NT2/D1 (cell line): Measurements from ENCODE around the gene JPT2.

Experiments
- DNase-seq: peaks from one replicate; pipeline ENCODE4 v3.0.0-alpha.2; 2011; ENCODE audit warnings: low read depth, low spot score
- H3K27me3 ChIP-seq: 2 replicates; pipeline ENCODE4 v1.6.0; 2011; ENCODE audit warnings: mild to moderate bottlenecking; ENCODE audit not compliant: insufficient read length, insufficient read depth
- H3K36me3 ChIP-seq: 2 replicates; pipeline ENCODE4 v1.6.1; 2011; ENCODE audit warnings: mild to moderate bottlenecking, low read length, mixed read lengths; ENCODE audit not compliant: insufficient read depth, insufficient read length
- H3K4me1 ChIP-seq: 2 replicates; pipeline ENCODE4 v1.5.1; 2011; ENCODE audit not compliant: insufficient read depth, insufficient read length
- H3K4me3 ChIP-seq: 2 replicates; pipeline ENCODE4 v1.5.1; 2011; ENCODE audit warnings: low read depth; ENCODE audit not compliant: insufficient read length
- H3K9ac ChIP-seq: 2 replicates; pipeline ENCODE4 v1.6.0; 2011; ENCODE audit warnings: low read depth; ENCODE audit not compliant: insufficient read length
- H3K9me3 ChIP-seq: 2 replicates; pipeline ENCODE4 v1.5.1; 2011; ENCODE audit warnings: mild to moderate bottlenecking, low read length; ENCODE audit not compliant: insufficient read depth
- SUZ12 ChIP-seq: IDR thresholded peaks from 2 replicates; pipeline ENCODE4 v1.6.1; 2011; ENCODE audit not compliant: insufficient read length, insufficient read depth; ENCODE audit errors: extremely low read depth
- YY1 ChIP-seq: IDR thresholded peaks from 2 replicates; pipeline ENCODE4 v1.6.1; 2011; ENCODE audit not compliant: insufficient read length, insufficient read depth
- ZNF274 ChIP-seq: IDR thresholded peaks from 2 replicates; pipeline ENCODE4 v1.6.1; 2011; ENCODE audit warnings: mild to moderate bottlenecking, low read depth, low read length

JPT2 gene

GRCh38 chr16:1651974-1652312, 26.1 kb upstream of the JPT2 start:
- no peaks in the 10 kb centered on the region for H3K27me3 ChIP-seq
- no peak for DNase-seq
- H3K4me1 ChIP-seq, result no peaks in the 10 kb centered on the region
- TF ChIP-seq YY1 (no peak), SUZ12 (no peak), ZNF274 (no peak)
- no peaks in the 10 kb centered on the region for H3K9me3 ChIP-seq
- no peak overlapping the region for H3K4me3 ChIP-seq
- H3K36me3 ChIP-seq, result peaks cover 56% of the 10 kb centered on the region
- no peak overlapping the region for H3K9ac ChIP-seq

- Histone ChIP-seq H3K4me1 (no peaks in the 10 kb centered on the region), H3K9me3 (no peaks in the 10 kb centered on the region), H3K36me3 (peaks cover 67% of the 10 kb centered on the region), H3K9ac (no peak overlapping the region), H3K4me3 (no peak overlapping the region), H3K27me3 (no peaks in the 10 kb centered on the region)
- TF ChIP-seq YY1, result no peak
- no peak for TF ChIP-seq SUZ12
- no peak for TF ChIP-seq ZNF274
- no peak for DNase-seq
Measured at GRCh38 chr16:1653023-1653422, 25.1 kb upstream of the JPT2 start.

GRCh38 chr16:1654505-1655268, 23.4 kb upstream of the JPT2 start:
- H3K9ac ChIP-seq, result no peak overlapping the region
- no peaks in the 10 kb centered on the region for H3K4me1 ChIP-seq
- no peaks in the 10 kb centered on the region for H3K9me3 ChIP-seq
- TF ChIP-seq SUZ12 (no peak), ZNF274 (no peak), YY1 (no peak)
- DNase-seq, result no peak
- no peaks in the 10 kb centered on the region for H3K27me3 ChIP-seq
- peaks cover 81% of the 10 kb centered on the region for H3K36me3 ChIP-seq
- H3K4me3 ChIP-seq, result no peak overlapping the region

GRCh38 chr16:1655269-1655807, 22.7 kb upstream of the JPT2 start:
- no peak for DNase-seq
- no peak overlapping the region for H3K9ac ChIP-seq
- H3K4me3 ChIP-seq, result no peak overlapping the region
- H3K36me3 ChIP-seq, result peaks cover 87% of the 10 kb centered on the region
- H3K9me3 ChIP-seq, result no peaks in the 10 kb centered on the region
- no peaks in the 10 kb centered on the region for H3K4me1 ChIP-seq
- TF ChIP-seq SUZ12 (no peak), YY1 (no peak), ZNF274 (no peak)
- no peaks in the 10 kb centered on the region for H3K27me3 ChIP-seq

GRCh38 chr16:1655909-1656807, 21.9 kb upstream of the JPT2 start:
- Histone ChIP-seq H3K4me1 (no peaks in the 10 kb centered on the region), H3K9ac (no peak overlapping the region), H3K27me3 (no peaks in the 10 kb centered on the region), H3K36me3 (peaks cover 84% of the 10 kb centered on the region), H3K4me3 (no peak overlapping the region), H3K9me3 (no peaks in the 10 kb centered on the region)
- no peak for DNase-seq
- no peak for TF ChIP-seq ZNF274
- no peak for TF ChIP-seq YY1
- no peak for TF ChIP-seq SUZ12

GRCh38 chr16:1656808-1657617, 21.1 kb upstream of the JPT2 start:
- no peak for DNase-seq
- Histone ChIP-seq H3K36me3 (peaks cover 82% of the 10 kb centered on the region), H3K27me3 (no peaks in the 10 kb centered on the region), H3K4me3 (no peak overlapping the region), H3K9me3 (no peaks in the 10 kb centered on the region), H3K9ac (no peak overlapping the region), H3K4me1 (no peaks in the 10 kb centered on the region)
- no peak for TF ChIP-seq YY1
- TF ChIP-seq SUZ12, result no peak
- TF ChIP-seq ZNF274, result no peak

GRCh38 chr16:1657841-1658240, 20.2 kb upstream of the JPT2 start:
- H3K27me3 ChIP-seq, result no peaks in the 10 kb centered on the region
- no peak overlapping the region for H3K4me3 ChIP-seq
- DNase-seq, result no peak
- no peaks in the 10 kb centered on the region for H3K4me1 ChIP-seq
- peak overlapping the region; percentile 24 for H3K9ac ChIP-seq
- H3K9me3 ChIP-seq, result no peaks in the 10 kb centered on the region
- no peak for TF ChIP-seq YY1
- TF ChIP-seq SUZ12, result no peak
- no peak for TF ChIP-seq ZNF274
- H3K36me3 ChIP-seq, result peaks cover 82% of the 10 kb centered on the region
